HG03571 (cell line): ENCODE measurements around the gene SLC6A9.

ENCODE experiments used
- ATAC-seq: cut with Tn5 transposase; IDR thresholded peaks from one replicate; pipeline ENCODE4 v1.9.1; 2021; ENCODE audit not compliant: unreplicated experiment

SLC6A9 gene

GRCh38 chr1:44029911-44030604, 1.2 kb downstream of the SLC6A9 start:
- ATAC-seq: peak; percentile 67

DNA sequence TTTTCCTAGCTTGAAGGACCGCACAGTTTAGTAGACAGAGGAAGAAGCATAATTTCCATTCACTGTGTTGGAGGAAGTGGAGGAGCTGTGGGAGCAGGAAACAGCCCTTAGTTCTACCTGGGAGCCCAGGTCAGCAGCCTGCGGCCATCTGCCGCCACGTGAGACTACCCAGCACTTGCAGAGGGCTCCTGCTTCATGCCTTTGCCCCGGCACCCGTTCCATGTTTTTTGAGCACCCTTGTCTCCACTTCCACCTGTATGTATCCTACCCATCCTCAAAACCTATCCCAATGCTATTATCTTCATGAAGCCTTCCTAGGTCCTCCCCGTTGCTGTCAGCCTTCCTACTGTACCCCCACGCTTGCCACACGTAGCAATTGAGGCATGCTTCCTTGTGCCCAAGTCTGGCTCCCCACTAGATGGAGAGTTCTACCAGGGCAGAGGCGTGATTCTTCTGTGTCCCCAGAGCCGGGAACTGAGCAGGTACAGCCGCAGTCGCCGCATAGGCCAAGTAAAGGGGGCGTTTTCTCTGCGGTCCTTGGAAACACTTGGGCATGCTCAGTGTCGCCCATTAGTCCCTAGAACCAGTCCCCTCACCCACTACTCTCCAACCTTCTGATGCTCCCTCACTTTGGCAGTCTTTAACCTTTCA, 1.9 kb downstream of the SLC6A9 start:
- peak; percentile 14 for ATAC-seq

DNA sequence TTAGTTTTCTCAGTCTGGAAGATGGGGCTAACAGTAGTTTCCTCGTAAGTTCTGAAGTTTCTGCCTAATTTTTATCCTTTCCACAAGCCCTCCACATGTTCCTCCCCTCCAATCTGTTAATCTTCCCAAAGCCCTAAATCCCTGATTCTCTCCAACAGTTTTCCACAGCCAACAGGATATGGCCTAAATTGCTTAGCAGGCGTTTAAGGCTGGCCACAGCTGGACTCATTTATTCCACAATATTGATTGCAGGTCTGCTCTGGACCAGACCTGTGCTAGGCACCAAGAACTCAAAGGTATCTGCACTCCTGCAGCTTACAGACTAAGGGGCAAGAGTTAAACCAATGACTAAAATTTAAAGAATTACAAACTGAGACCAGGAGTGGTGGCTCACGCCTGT, 3.9 kb downstream of the SLC6A9 start:
- ATAC-seq: no peak

GRCh38 chr1:44025816-44026215, 5.4 kb downstream of the SLC6A9 start:
- no peak for ATAC-seq

- ATAC-seq: no peak
These were observed 6.2 kb downstream of the SLC6A9 start for GRCh38 chr1:44024903-44025525.

DNA sequence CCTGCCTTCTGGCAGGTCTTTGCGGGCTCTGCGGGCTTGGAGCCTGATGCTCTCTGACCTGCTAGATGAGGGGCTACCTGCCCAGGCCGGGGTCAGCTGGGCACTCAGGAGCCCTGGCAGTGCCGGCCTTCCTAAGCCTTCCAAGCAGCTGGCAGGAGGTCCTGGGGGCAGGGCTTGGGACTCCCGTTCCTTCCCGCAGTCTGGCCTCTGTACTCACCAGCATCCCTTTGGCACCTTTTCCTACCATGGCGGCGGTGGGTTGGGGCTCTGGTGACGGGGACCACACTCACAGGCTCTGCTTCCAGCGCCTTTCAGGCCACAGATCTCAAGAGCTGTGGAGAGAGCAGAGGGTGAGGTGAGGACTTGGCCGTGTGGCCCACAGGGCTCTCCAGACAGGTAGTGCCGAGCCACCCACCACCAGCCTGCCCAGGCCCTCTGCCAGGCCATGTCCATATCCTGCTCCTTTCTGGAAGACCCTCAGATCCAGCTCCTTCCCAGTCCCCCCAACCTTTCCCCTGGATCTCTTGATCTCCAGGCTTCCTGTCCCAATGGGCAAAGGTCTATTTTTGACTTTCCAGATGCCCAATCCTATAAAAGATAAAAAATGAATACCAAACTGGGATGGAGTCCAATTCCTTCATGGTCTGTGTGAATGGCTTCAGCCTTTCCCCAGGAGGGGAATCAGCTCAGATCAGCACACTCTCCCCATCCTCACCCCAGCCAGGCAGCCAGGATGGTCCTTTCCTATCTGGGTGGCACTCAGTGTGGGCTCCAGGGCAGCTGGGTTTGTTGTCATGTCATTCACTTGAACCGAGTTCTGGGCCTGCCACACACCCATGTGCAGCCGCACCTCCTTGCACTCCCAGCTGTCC, 7.0 kb downstream of the SLC6A9 start:
- no peak for ATAC-seq

DNA sequence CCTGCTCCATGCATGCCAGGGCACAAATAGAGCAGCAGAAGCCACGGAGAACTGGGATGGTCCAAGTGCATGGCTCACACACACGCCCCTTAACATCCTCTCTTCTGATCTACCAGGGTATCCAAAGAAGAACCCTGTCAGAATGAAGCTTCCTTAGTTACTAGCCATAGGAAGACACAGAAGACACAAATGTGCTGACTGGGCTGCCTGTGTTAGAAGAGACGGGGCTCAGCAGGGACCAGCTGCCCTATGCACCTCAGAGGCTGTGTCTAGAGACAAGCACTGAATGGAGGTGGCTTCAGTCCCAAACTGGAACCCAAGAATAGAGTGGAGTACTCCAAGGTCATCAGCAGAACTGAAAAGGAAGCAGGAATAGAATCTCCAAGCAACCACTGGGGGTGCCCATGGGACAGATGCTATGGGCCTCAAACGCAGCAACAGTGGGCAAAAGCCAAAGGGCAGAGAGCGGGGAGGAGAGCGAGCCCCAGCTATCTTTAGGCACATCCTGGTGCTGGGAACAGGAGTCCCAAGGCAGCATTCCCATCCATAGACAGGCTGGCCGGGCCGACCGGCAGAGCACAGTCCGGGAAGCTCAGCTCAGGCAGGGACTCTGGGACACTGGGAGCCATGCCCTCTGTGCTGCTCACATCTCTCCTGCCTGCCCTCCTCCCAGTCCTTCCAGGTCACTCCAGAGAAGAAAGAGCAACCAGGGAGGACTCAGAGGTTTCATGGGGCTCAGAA, 9.5 kb downstream of the SLC6A9 start:
- no peak for ATAC-seq

GRCh38 chr1:44021156-44021555, 10.1 kb downstream of the SLC6A9 start:
- no peak for ATAC-seq

DNA sequence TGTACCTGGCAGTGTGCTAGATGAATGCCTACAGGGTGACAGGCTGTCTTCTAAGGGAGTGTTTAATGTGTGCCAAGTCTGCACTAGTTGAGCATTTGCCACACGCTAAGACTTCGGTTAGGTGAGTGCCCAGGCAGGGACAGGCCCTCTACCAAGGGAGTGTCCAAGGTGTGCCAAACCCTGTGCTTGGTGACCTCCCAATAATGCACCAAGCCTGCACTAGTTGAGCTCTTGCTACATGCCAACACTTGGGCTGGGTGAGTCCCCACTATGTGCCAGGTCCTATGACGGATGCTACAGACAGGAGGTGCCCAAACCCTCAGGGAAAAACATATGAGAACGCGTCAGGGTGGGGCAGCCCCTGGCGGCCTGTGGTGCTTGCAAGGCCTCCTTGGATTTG, 10.8 kb downstream of the SLC6A9 start:
- no peak for ATAC-seq

DNA sequence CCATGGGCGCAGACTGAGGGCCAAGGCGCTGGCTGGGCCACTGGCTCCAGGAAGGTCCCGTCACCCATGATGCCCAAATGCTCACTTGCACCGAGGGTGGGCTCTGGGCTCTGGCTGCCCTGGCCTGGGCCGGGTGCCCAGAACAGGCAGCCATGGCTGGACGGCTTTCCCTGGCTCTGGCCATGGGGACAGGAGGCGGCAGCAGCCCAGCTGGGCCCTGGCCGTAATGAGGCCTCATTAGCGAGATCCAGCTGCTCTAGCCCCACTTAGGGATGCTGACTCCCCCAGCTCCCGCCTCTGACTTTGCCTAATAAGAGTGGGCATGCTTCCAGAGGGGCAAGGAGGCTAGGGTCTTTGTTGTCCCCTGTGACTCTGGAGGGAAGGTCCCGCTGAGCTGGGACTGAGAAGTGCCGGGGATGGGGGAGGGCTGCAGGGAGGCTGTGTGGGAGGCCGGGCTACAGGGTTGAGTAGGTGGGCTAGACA, 11.8 kb downstream of the SLC6A9 start:
- no peak for ATAC-seq

DNA sequence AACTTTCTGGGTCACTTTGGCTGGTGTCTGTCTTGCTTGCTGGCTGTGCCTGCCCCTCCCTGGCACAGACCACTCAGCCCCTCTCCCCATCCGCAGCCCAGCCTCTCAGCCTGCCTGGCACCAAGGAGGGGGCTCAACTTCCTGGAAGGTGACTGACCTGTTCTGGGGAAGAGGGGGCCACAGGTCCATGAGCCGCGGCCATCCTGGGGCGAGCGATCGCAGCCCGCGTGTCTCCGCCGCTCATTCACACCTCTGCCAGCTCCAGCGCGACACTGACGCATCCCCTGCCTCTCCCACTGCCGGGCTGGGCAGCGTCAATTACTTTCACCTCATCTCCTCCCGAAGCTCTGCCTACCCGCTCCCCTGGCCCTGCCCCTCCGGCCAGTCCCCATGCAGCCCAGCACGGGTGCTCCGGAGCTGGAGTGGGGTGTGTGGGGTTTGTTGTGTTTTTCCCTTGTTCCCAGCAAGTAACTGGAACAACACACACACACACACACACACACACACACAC, 14.3 kb downstream of the SLC6A9 start:
- no peak for ATAC-seq

DNA sequence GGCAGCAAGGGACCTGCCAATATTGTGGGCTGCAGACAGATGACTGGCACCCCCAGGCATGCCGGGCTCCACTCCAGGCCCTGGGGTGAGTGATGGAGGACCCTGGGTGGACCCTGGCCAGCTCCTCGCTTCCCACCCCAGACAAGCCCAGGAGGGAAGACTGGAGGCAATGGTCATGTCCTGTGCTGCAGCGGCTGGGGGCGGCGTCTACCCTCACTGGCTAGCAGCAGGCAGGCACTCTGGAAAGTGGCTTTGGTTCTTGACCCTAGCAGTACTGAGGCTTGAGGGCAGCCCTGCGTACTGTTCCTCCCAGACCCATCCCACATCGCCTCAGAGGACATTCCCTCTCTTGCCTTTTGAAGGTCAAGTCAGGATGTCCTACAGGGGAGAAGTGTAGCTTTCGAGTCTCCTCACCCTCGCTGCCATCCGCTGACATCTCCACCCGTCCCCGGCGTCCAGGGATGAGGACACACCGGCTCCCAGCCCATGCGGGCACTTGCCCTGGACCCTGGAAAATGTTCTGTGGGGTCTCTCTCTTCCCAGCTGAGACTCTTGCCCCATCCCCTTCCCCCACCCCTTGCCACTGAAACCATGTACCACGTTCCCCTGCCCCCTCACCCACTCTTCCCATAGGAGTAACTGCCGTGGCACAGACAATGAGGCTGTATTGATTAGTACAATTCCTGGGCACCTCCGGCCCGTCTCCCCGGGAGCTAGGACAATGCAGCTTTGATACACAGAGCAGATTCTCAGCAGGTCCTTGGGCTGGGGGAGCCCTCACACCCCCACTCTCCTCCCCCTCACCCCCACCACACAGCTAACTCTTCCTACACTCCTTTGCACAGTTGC, 15.0 kb downstream of the SLC6A9 start:
- no peak for ATAC-seq

DNA sequence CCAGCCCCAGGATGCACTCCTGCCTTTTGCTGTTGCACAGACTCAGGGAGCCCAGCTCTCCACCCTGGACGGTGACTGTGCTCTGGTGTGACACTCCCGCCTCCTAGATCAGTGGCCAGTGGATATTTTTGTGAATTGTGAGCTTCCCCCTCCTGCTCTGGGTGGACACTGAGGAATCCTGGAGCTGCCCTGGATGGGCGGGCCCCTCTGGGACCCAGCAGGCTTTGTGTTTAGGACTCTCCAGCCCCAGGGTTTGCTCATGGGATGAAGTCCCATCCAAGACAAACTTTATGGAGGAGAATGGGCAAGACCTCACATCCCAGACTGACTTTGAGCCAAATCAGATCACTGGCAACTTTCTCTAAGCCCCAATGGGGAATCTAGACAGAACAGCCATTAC, 16.1 kb downstream of the SLC6A9 start:
- no peak for ATAC-seq

DNA sequence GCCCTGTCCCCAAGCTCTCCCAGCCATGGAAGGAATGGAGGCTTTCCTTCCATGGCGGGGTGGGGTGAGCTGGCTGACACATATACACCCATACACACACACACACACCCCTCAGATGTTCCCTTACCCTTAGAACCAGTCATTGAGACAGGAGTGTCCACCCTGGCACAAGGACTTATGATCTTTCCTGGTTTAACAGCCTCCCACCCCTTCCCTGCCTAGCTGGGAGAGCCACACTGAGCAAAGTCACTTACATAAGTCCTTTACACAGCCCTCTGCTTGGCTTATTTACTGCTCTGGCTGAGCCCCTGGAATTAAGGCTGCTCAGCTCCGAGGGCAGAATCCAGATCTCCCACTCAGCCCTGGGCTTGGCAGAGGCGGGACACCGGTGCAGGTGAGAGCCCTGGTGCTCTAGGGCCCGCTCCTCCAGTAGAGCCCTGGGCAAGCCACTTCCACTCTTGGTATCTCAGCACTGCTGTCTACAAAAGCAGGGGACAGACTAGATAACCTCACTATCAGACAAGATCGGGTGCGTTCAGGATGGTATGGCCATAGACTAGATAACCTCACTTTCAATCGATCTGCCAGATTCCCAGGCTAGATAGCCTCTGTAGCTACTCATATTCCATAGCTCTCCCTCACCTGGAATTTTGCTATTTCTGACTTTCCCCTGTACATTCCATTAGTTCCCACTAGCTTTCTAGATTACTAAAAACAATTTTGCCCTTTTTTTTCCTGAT, 16.7 kb downstream of the SLC6A9 start:
- ATAC-seq: no peak

- no peak for ATAC-seq
These were observed 17.3 kb downstream of the SLC6A9 start for GRCh38 chr1:44013949-44014348.

GRCh38 chr1:44012941-44013609, 18.2 kb downstream of the SLC6A9 start:
- ATAC-seq: no peak

DNA sequence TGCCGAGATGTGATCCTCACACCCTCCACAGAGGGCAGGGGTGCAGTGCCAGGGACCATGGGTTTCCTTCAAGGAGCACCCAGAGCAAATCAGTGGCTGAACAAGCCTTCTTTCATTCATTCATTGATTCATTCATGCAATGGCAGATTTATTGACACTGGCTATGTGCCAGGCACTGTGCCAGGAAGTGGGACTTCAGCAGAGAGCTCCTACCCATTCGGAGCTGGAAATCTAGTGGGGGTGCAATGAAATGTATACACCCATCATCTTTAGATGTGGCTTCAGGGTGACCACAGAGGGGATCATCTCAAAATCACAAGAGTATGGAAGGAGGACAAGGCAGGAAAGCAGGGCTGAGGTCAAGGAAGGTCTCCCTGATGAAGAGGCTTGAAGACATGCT, 18.9 kb downstream of the SLC6A9 start:
- no peak for ATAC-seq

DNA sequence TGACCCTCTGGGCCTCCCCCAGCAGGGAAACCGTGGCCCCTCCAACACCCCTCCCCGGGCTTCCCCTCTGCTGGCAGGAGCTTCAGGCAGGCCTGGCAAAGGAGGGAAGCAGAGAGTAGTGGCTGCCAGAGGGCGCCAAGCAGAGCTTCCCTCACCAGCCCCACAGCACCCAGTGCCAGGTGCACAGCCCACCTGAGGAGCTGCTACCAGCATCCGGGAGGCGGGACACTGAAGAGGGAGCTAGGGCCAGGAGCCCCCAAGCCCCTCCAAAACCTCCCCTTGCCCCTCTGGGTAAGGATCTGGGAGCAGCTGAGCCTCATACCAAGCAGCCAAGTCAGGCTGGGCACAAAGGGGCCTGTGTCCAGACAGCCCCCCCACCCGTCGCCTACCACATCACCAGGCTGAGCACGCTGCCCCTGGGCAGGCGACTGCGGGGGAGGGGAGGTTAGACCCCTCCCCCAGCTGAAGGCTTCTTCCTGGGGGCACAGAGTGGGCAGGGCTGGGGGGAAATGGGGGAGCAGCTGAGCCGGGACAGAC, 20.3 kb downstream of the SLC6A9 start:
- no peak for ATAC-seq
